Ovary (tissue), 3 donors: Measurements from ENCODE around the gene MST1.

Experiments used
- EP300 ChIP-seq: sonication (generic); formaldehyde crosslinking; IDR thresholded peaks from one replicate; pipeline ENCODE4 v1.6.1; 2017; ENCODE audit warnings: antibody characterized with exemption
- POLR2A ChIP-seq: fragments of 450-650 bp; IDR thresholded peaks from one replicate; pipeline ENCODE4 v1.6.1; 2017; ENCODE audit warnings: antibody characterized with exemption, mild to moderate bottlenecking, moderate library complexity
- TF ChIP-seq, protein P1 (sequence below), 3 donors: fragments of 450-650 bp in 2 of 3; fragments of 200-600 bp in 1 of 3; IDR thresholded peaks; one replicate each; pipeline versions ENCODE4 v1.5.1 to v1.8.0; 2016 to 2022; ENCODE audit warnings: antibody characterized with exemption in 3 of 3, mild to moderate bottlenecking in 1 of 3
- donor health status: DM: no; HTN: no; CAD: no.

DNA sequence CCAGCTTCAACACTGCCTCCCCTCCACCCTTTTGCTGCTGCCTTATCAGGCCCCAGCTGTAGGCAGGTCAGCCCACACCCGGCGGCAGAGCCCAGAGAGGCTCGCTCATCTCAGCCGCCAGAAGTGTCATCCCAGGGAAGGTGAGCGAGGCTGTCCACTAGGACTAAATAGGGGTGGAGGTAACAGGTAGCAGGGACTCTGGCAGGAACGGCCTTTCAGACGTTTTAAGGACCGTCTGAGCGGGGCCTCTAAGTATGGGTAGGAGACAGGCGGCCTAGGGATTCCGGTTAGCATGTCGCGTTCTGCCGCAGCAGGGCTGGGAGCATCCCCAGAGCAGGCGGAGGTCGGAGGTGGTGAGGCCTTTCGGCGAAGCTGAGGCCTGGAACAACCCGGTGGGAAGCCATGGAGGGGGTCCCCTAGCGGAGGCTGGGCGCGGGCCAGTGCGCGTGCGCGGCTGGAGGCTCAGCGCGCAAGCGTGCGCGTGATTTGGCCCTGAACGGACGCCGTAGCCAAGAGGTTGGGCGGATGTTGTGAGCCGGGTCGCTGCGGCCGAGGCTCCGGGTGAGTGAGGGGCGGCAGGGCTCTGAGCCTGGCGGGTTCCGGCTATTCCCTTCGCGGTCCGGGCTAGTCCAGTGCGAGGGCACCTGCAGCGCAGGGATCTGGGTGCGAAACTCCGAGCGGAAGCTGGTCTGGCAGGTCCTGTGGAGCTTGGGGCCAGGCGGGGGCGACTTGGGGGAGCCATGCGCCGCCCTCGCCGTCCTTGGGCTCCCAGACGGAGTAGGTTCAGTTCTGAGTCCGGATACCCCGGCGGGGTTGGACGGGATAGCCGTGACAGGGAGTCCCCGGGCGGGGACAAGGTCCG lies at the start of gene MST1, which contains the start of gene RNF123:
- TF ChIP-seq, protein P1, sequence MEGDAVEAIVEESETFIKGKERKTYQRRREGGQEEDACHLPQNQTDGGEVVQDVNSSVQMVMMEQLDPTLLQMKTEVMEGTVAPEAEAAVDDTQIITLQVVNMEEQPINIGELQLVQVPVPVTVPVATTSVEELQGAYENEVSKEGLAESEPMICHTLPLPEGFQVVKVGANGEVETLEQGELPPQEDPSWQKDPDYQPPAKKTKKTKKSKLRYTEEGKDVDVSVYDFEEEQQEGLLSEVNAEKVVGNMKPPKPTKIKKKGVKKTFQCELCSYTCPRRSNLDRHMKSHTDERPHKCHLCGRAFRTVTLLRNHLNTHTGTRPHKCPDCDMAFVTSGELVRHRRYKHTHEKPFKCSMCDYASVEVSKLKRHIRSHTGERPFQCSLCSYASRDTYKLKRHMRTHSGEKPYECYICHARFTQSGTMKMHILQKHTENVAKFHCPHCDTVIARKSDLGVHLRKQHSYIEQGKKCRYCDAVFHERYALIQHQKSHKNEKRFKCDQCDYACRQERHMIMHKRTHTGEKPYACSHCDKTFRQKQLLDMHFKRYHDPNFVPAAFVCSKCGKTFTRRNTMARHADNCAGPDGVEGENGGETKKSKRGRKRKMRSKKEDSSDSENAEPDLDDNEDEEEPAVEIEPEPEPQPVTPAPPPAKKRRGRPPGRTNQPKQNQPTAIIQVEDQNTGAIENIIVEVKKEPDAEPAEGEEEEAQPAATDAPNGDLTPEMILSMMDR (IDR thresholded peaks at IDR 0.05): peak in 1 of 3 donors; percentile 30
- TF ChIP-seq POLR2A (peak; percentile 24), EP300 (no peak)
